22Rv1 (cell line): ENCODE measurements around the gene NIPBL.

Experiments used
- CTCF ChIP-seq: fragments of 450-650 bp; IDR thresholded peaks from 2 replicates; pipeline ENCODE4 v1.5.1; 2017; ENCODE audit warnings: mild to moderate bottlenecking
- ZFX ChIP-seq: fragments of 450-650 bp; IDR thresholded peaks from 2 replicates; pipeline ENCODE4 v1.6.1; 2017; ENCODE audit warnings: antibody characterized with exemption, borderline replicate concordance

- TF ChIP-seq CTCF (no peak), ZFX (no peak)
These were observed 105.6 kb downstream of the NIPBL start for GRCh38 chr5:36982146-36982545.
